ENCODE results near the gene SLC7A6. TPM values are rescaled to one million over a fixed set of nuclear protein-coding genes. Genes with fewer than 3 reads are reported as not detected.

SLC7A6 gene
- total and polyA plus RNA-seq, 10 of the 15 experiments (the other 5 are each of a cell fraction or from before 2014, with no cell fraction given) = 8.2 to 60.4 (median 28.6) TPM

DNA sequence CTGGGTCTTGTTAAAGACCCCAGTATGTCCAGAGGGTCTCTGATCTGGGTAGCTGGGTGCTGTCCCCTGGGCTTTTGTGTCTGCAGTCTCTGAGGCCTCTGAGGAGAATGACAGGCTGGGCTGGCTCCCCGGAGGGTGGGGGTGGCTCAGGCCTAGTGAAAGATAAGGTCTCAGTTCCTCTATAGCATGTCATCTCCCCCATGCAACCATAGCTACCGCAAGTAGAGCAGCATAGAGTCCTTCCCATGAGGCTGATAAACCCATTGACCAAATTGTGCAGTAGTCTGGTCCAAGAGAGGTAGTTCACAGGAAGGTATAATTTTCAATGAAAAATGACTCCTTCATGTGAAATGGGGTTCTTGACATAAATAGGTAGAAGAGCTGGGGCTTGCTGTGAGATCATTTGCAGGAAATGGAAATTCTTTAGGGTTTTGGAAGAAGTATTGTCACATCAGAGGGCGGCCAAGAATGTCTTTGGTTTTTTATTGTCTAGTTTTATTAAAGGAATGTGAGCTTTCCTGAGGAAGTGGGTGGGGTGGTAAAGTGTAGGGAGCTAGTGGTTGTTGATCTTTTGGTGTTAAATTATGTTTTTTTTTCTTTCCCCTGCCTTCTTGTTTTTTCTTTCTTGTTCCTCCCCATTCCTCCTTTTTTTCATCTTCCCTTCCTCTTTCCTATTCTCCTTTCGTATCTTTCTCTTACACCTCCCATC is 25.4 kb downstream of the SLC7A6 start (continued):
- TF ChIP-seq ZBTB40 (IDR thresholded peaks at IDR 0.05; ENCODE audit: borderline replicate concordance) (no peak), YBX1 (IDR thresholded peaks at IDR 0.05) (no peak), IKZF2 (IDR thresholded peaks at IDR 0.05) (no peak; a peak in 1 of 4 replicates), NR2F1 (conservative IDR thresholded peaks at IDR 0.05) (no peak), BCLAF1 (IDR thresholded peaks at IDR 0.05) (no peak), HDAC2 (IDR thresholded peaks at IDR 0.05) (no peak), KLF5 (IDR thresholded peaks at IDR 0.05; ENCODE audit: partially characterized antibody) (no peak), POLR2AphosphoS2 (IDR thresholded peaks at IDR 0.05; ENCODE audit: low read depth, low read length) (no peak), ASH2L (IDR thresholded peaks at IDR 0.05; ENCODE audit: borderline replicate concordance, low read depth) (no peak), ZBTB4 (CRISPR knock-in tag; IDR thresholded peaks at IDR 0.05) (no peak), SRF (IDR thresholded peaks at IDR 0.05; ENCODE audit: low read depth in 2 of 2, low read length in 2 of 2) (no peak), RUNX3 (IDR thresholded peaks at IDR 0.05; ENCODE audit: low read length) (peak; percentile 87), SPI1 (IDR thresholded peaks at IDR 0.05; ENCODE audit: borderline replicate concordance, insufficient read depth, low read depth, low read length) (peak; percentile 96)
- TF ChIP-seq, protein P1, sequence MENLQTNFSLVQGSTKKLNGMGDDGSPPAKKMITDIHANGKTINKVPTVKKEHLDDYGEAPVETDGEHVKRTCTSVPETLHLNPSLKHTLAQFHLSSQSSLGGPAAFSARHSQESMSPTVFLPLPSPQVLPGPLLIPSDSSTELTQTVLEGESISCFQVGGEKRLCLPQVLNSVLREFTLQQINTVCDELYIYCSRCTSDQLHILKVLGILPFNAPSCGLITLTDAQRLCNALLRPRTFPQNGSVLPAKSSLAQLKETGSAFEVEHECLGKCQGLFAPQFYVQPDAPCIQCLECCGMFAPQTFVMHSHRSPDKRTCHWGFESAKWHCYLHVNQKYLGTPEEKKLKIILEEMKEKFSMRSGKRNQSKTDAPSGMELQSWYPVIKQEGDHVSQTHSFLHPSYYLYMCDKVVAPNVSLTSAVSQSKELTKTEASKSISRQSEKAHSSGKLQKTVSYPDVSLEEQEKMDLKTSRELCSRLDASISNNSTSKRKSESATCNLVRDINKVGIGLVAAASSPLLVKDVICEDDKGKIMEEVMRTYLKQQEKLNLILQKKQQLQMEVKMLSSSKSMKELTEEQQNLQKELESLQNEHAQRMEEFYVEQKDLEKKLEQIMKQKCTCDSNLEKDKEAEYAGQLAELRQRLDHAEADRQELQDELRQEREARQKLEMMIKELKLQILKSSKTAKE (IDR thresholded peaks at IDR 0.05; ENCODE audit: low read depth, poor library complexity, severe bottlenecking) = no peak

All from GM12878 (cell line).